Progenitor cell of endocrine pancreas (in vitro differentiated cells): Measurements from ENCODE around the gene LEMD1. TPM values are rescaled to one million over a fixed set of nuclear protein-coding genes. Genes with fewer than 3 reads are reported as not detected.

Experiments used
- DNase-seq: peaks from one replicate; pipeline ENCODE4 v3.0.0; 2021; ENCODE audit warnings: low spot score; ENCODE audit not compliant: unreplicated experiment
- H3K27ac Mint-ChIP-seq: 2 replicates; pipeline ENCODE4 v1.8.0; 2021; ENCODE audit warnings: mild to moderate bottlenecking, moderate library complexity, mixed read lengths
- H3K27me3 Mint-ChIP-seq: 2 replicates; pipeline ENCODE4 v1.8.0; 2021; ENCODE audit warnings: mixed read lengths
- H3K36me3 Mint-ChIP-seq: 2 replicates; pipeline ENCODE4 v1.8.0; 2022; ENCODE audit warnings: mixed read lengths; ENCODE audit not compliant: insufficient read depth
- H3K4me1 Mint-ChIP-seq: 2 replicates; pipeline ENCODE4 v1.8.0; 2021; ENCODE audit warnings: low read depth, mixed read lengths
- H3K4me3 Mint-ChIP-seq: 2 replicates; pipeline ENCODE4 v1.8.0; 2021; ENCODE audit warnings: low read depth, mild to moderate bottlenecking, moderate library complexity, mixed read lengths
- H3K9me3 Mint-ChIP-seq: 2 replicates; pipeline ENCODE4 v1.8.0; 2021; ENCODE audit warnings: low read depth, mixed read lengths
- total RNA-seq: library from RNA; stranded (reverse); gene quantifications from 2 replicates; pipeline ENCODE4 v1.2.1, GENCODE V29; 2021
- TF ChIP-seq, protein P1 (sequence below): fragments of 200-600 bp; sonication (generic); IDR thresholded peaks from one replicate; pipeline ENCODE4 v1.5.0; 2021; ENCODE audit warnings: antibody characterized with exemption, mild to moderate bottlenecking; ENCODE audit not compliant: unreplicated experiment

The LEMD1 gene
- total RNA-seq, 1 donor from 2014 or later = 13.9 TPM

DNA sequence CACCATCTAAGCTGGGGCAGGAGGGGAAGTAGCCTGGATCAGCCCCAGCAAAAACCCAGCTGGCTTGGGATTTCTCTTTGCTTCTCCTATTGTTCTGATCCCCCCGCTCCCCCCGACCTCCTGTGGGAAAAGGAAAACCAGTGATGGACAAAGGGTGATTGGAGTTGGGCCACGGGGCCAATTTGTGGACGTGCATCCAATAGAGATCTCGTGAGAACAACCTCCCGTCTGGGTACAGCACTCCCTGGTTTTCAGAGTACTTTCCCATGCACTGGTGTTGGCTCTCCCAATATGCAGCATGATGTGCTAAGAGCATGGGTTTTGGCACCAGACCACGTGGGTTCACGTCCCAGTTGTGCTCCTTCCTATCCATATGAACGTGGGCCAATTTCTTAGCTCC lies 25.0 kb upstream of the LEMD1 start:
- H3K4me3 Mint-ChIP-seq = peak overlapping the region; percentile 64
- DNase-seq = no peak
- H3K27me3 Mint-ChIP-seq = no peaks in the 10 kb centered on the region
- TF ChIP-seq, protein P1, sequence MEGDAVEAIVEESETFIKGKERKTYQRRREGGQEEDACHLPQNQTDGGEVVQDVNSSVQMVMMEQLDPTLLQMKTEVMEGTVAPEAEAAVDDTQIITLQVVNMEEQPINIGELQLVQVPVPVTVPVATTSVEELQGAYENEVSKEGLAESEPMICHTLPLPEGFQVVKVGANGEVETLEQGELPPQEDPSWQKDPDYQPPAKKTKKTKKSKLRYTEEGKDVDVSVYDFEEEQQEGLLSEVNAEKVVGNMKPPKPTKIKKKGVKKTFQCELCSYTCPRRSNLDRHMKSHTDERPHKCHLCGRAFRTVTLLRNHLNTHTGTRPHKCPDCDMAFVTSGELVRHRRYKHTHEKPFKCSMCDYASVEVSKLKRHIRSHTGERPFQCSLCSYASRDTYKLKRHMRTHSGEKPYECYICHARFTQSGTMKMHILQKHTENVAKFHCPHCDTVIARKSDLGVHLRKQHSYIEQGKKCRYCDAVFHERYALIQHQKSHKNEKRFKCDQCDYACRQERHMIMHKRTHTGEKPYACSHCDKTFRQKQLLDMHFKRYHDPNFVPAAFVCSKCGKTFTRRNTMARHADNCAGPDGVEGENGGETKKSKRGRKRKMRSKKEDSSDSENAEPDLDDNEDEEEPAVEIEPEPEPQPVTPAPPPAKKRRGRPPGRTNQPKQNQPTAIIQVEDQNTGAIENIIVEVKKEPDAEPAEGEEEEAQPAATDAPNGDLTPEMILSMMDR = no peak
- peaks cover 5% of the 10 kb centered on the region for H3K36me3 Mint-ChIP-seq
- no peak overlapping the region for H3K27ac Mint-ChIP-seq
- peaks cover 78% of the 10 kb centered on the region for H3K4me1 Mint-ChIP-seq
- H3K9me3 Mint-ChIP-seq = no peaks in the 10 kb centered on the region

DNA sequence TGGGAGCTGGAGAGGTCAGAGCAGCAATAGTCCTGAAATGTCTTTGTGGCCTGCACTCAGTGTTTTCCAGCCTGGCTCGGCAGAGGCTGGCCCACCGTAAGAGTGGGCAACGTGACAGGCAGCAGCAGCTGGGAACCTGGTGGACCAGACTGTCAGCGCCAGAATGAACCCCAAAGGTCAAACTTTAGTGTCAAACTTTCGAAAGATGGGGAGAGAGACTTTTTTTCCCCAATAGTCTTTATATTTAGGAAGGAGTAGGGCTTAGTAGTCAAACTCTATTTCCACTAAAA lies 23.7 kb upstream of the LEMD1 start:
- Mint-ChIP-seq H3K27me3 (no peaks in the 10 kb centered on the region), H3K27ac (no peak overlapping the region), H3K9me3 (no peaks in the 10 kb centered on the region), H3K36me3 (peaks cover 5% of the 10 kb centered on the region), H3K4me1 (peaks cover 76% of the 10 kb centered on the region), H3K4me3 (peak overlapping the region; percentile 26)
- no peak for DNase-seq
- TF ChIP-seq, protein P1 = no peak

DNA sequence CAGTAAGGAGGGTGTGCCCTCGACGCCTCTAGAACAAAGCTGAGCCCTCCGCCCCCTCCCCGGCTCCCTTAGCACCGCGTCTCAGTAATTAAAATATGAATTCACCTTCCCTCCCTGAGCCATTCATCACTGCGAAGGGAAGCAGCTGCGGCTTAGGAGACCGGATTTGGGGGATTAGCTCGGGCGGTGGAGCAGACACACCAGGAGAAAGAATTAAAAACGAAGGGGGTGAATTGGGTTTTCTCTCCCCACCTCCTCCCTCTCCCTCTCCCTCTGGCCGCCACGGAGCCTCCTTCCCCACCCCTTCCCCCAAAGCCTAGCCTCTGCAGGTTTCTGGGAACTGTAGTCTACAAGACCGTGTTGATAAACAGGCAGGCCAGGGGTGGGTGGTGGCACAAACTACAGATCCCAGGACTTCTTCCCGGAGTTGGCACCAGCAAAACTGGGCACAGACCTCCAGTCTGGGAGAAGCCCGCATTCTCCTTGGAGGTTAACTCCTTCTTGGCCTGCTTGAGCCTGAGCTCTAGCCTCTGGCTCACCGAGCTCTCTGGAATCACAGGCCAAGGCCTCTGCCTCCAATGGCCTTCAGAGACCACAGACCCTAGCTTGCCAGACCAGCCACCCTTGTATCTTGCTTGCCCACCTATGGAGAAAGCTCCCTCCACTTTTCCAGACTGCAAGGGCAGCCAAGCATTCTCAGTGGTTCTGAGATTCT lies 23.2 kb upstream of the LEMD1 start:
- TF ChIP-seq, protein P1 = no peak
- peaks cover 5% of the 10 kb centered on the region for H3K36me3 Mint-ChIP-seq
- H3K4me3 Mint-ChIP-seq = peak overlapping the region; percentile 26
- H3K4me1 Mint-ChIP-seq = peaks cover 73% of the 10 kb centered on the region
- no peak for DNase-seq
- no peaks in the 10 kb centered on the region for H3K9me3 Mint-ChIP-seq
- no peak overlapping the region for H3K27ac Mint-ChIP-seq
- no peaks in the 10 kb centered on the region for H3K27me3 Mint-ChIP-seq

DNA sequence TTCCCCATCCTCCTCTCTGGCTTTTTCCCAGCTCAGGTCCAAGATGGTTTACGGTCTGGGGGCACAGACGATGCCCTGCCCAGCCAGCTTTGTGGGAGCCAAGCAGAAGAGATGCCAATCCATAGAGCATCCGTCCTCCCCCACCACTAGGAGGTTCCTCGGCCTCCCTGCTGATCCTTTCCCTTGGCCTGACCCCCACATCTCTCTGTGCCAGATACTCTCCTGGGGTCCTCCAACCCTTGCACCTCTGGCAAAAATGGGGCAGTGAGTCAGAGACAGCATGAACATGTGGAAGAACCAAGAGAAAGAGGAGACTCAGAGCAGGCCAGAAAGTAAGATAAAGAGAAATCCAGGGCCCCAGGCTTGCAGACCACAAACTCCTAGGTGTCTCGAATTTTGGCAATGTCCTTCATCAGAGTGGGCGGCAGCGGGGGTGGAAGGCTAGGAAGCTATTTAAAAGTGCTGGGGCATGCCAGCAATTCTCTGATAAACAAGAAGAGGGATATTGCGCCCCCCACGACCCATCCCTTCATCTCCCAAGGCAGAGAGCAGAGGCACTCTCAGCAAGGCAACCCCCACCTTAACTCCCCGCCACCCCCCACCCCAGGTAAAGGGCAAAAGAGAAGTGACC lies 22.6 kb upstream of the LEMD1 start:
- peaks cover 70% of the 10 kb centered on the region for H3K4me1 Mint-ChIP-seq
- no peak for DNase-seq
- H3K4me3 Mint-ChIP-seq = no peak overlapping the region
- H3K27me3 Mint-ChIP-seq = no peaks in the 10 kb centered on the region
- H3K9me3 Mint-ChIP-seq = no peaks in the 10 kb centered on the region
- H3K36me3 Mint-ChIP-seq = peaks cover 5% of the 10 kb centered on the region
- H3K27ac Mint-ChIP-seq = no peak overlapping the region
- TF ChIP-seq, protein P1 = no peak

DNA sequence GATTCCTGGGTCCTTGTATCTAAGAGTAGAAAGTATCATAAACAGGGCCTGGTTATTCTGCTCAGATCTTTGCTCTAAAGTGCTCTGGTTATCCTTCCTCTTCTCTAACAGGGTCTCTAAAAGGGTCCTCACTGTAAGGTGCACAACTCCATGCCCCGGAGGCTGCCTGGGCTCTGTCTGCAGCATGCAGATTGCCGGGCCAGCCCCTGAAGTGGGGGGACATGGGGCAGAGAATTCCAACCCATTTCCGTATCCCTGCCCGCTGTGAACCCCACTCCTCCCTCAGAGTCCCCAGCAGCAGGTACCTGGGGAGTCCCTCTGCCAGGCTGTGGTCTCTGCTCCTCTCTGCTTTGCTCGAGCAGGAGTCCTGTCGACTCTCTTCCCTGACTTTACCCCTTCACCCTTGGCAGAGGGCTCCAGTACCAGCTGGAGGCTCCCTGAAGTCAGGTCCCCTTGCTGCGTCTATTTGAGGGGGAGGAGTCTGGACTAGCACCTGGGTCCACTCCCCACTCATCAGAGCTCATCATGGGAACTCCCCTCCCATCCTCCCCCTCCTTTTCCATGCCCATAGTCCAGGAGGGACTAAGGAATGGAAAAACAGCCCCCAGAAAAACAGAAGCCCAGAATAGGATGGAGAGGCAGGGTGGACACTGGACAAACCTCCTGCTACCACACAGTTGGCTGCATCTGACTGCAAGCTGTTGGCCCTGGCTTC lies 21.9 kb upstream of the LEMD1 start:
- no peaks in the 10 kb centered on the region for H3K9me3 Mint-ChIP-seq
- no peaks in the 10 kb centered on the region for H3K27me3 Mint-ChIP-seq
- H3K4me1 Mint-ChIP-seq = peaks cover 64% of the 10 kb centered on the region
- TF ChIP-seq, protein P1 = no peak
- DNase-seq = no peak
- H3K36me3 Mint-ChIP-seq = peaks cover 5% of the 10 kb centered on the region
- H3K4me3 Mint-ChIP-seq = no peak overlapping the region
- H3K27ac Mint-ChIP-seq = no peak overlapping the region
